Measurements from ENCODE around the gene KIF21A. TPM values are rescaled to one million over a fixed set of nuclear protein-coding genes. Genes with fewer than 3 reads are reported as not detected.

The KIF21A gene
- total and polyA plus RNA-seq, 4 donors: 1.2 to 9.0 (median 5.8) TPM

DNA sequence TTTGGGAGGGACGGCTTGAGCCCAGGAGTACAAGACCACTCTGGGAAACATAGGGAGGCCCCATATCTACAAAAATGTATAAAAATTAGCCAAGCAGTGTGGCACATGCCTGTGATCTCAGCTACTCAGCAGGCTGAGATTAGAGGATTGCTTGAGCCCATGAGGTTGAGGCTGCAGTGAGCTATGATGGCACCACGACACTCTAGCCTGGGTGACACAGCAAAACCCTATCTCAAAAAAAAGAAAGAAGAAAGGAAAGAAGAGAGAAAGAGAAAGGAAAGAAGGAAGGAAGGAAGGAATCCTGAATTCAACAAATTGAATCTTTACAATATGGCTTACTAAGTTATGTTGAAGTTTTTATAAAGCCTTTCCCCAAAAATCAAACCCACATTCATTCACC is 2.1 kb downstream of the KIF21A start:
- no peaks in the 10 kb centered on the region for H3K4me1 ChIP-seq (ENCODE audit: control insufficient read depth in 1 of 2, insufficient read depth in 2 of 2, low read length in 2 of 2)
- no peaks in the 10 kb centered on the region for H3K9me3 ChIP-seq (ENCODE audit: control insufficient read depth, low read length)
- H3K27ac ChIP-seq (ENCODE audit: low read depth in 1 of 2, low read length in 2 of 2): no peak overlapping the region
- intact Hi-C loops (cut with DNase I): no loop called here
- 91 to 94% methylated on average over 2 of the region's 2 CpGs for WGBS, 2 donors
- no peaks in the 10 kb centered on the region for H3K27me3 ChIP-seq (ENCODE audit: control insufficient read depth in 1 of 2, insufficient read depth in 2 of 2, low read length in 1 of 2)
- H3K36me3 ChIP-seq (ENCODE audit: control insufficient read depth in 1 of 2, insufficient read depth in 2 of 2, low read length in 1 of 2): no peaks in the 10 kb centered on the region
- ATAC-seq (ENCODE audit: low FRiP score) (no peak), DNase-seq (no peak)
- no peak overlapping the region for H3K4me3 ChIP-seq (ENCODE audit: low read length in 2 of 2)

DNA sequence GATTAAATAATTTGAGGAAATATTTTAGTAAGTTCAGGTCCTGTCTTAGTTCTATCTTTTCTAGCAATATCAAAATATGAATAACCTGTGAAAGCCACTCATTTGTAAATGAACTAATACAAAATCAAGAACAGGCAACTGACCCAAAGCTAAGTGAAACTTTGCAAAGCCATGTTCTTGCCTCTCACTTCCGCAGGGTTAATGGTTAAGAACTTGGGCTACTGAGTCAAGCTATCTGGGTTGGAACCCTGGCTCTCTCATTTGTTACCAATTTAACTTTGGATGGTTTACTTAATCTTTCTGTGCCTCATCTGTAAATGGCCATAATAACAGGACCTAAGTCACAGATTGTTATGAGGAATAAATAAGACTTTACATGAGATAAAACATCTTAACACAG is 2.8 kb downstream of the KIF21A start:
- no peak overlapping the region for H3K4me3 ChIP-seq (ENCODE audit: low read length in 2 of 2)
- H3K36me3 ChIP-seq (ENCODE audit: control insufficient read depth in 1 of 2, insufficient read depth in 2 of 2, low read length in 1 of 2): no peaks in the 10 kb centered on the region
- no peak for DNase-seq
- intact Hi-C loops (cut with DNase I): no loop called here
- no peak for ATAC-seq (ENCODE audit: low FRiP score)
- no peaks in the 10 kb centered on the region for H3K4me1 ChIP-seq (ENCODE audit: control insufficient read depth in 1 of 2, insufficient read depth in 2 of 2, low read length in 2 of 2)
- H3K9me3 ChIP-seq (ENCODE audit: control insufficient read depth, low read length): no peaks in the 10 kb centered on the region
- 91 to 97% methylated on average over 1 of the region's 1 CpG for WGBS, 2 donors
- H3K27me3 ChIP-seq (ENCODE audit: control insufficient read depth in 1 of 2, insufficient read depth in 2 of 2, low read length in 1 of 2): no peaks in the 10 kb centered on the region
- H3K27ac ChIP-seq (ENCODE audit: low read depth in 1 of 2, low read length in 2 of 2): no peak overlapping the region

DNA sequence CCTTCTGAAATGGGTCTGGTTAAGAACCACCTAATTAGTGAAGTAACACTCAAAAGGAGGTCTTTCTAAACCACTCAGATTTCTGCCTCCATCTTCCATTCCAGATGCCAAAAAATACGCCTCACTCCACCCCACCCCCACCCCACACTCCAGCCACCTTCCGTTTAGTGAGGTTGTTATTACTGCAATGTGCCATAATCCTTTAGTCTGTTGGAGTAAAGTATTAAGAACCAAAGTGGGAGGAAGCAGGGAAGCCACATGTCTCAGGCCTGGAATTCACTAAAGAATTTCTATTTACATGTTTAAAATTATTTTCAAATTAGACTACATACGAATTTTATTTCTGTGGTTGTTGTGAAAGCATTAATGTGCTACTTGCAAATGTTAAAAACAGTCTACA is 7.4 kb downstream of the KIF21A start:
- intact Hi-C loops (cut with DNase I): no loop called here
- Histone ChIP-seq H3K4me1 (ENCODE audit: control insufficient read depth in 1 of 2, insufficient read depth in 2 of 2, low read length in 2 of 2) (peaks cover 0 to 3% of the 10 kb centered on the region in 2 donors), H3K4me3 (ENCODE audit: low read length in 2 of 2) (no peak overlapping the region), H3K27me3 (ENCODE audit: control insufficient read depth in 1 of 2, insufficient read depth in 2 of 2, low read length in 1 of 2) (no peaks in the 10 kb centered on the region), H3K27ac (ENCODE audit: low read depth in 1 of 2, low read length in 2 of 2) (no peak overlapping the region), H3K36me3 (ENCODE audit: control insufficient read depth in 1 of 2, insufficient read depth in 2 of 2, low read length in 1 of 2) (no peaks in the 10 kb centered on the region), H3K9me3 (ENCODE audit: control insufficient read depth, low read length) (no peaks in the 10 kb centered on the region)
- WGBS, 2 donors: 84 to 86% methylated on average over 3 of the region's 3 CpGs
- ATAC-seq (ENCODE audit: low FRiP score): no peak
- DNase-seq: no peak

DNA sequence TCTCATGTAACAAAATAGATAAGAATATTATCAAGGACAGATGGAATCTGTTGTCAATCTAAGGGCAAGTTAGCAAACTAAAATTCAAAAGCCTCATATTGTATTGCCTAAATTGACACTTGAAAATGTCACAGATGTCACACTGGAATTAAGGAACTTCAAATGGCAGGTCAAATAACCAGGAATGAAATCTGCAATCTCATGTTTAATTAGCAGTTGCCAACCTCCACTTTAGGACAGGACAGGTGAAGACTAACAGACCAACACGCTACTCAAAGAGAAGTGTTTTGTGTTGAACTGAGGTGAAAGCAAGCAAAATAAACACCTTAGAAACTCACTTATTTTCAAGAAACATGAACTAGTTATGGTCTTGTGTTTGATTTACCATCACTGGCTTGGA is 11.1 kb downstream of the KIF21A start:
- 85 to 96% methylated on average over 1 of the region's 1 CpG for WGBS, 2 donors
- ATAC-seq (ENCODE audit: low FRiP score) (no peak), DNase-seq (no peak)
- Histone ChIP-seq H3K27me3 (ENCODE audit: control insufficient read depth in 1 of 2, insufficient read depth in 2 of 2, low read length in 1 of 2) (no peaks in the 10 kb centered on the region), H3K27ac (ENCODE audit: low read depth in 1 of 2, low read length in 2 of 2) (no peak overlapping the region), H3K36me3 (ENCODE audit: control insufficient read depth in 1 of 2, insufficient read depth in 2 of 2, low read length in 1 of 2) (no peaks in the 10 kb centered on the region), H3K9me3 (ENCODE audit: control insufficient read depth, low read length) (no peaks in the 10 kb centered on the region), H3K4me1 (ENCODE audit: control insufficient read depth in 1 of 2, insufficient read depth in 2 of 2, low read length in 2 of 2) (peaks cover 0 to 3% of the 10 kb centered on the region in 2 donors), H3K4me3 (ENCODE audit: low read length in 2 of 2) (no peak overlapping the region)
- intact Hi-C loops (cut with DNase I): no loop called here

DNA sequence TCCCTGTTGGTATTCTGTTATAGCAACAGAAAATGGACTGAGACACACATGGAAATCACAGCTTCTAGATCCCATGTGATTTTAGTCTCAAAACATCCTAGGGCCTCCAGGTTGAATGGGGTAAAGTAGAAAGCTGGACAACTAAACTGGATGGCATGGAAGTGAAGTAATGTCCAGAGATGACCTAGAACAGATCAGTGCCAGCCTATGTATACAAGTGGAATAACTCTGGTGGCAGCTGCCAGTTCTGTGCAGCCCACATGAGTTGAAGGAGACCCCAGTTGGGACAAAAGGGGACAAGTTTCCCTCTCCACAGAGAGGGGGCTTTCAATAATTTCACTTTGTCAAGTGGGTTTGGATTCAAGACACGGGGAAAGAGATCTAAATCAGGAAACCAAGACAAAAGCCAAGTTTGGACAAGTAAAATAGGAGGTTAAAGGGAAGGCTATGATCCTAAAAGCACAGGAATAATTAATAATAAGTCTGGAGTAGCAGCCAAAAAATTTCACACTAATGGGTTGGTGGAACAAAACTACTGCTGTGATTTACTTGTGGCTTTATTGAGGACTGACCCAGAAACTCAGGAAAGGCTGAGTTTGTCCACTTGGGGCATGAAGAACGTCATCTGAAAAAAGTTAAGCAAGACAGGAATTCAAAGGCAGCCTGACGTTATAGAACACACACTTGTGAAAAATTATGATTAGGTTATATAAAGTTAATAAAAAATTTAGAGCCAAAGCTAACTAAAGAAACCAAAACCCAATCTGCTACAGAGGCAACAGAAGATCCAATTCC is 11.7 kb downstream of the KIF21A start:
- Histone ChIP-seq H3K27ac (ENCODE audit: low read depth in 1 of 2, low read length in 2 of 2) (no peak overlapping the region), H3K4me3 (ENCODE audit: low read length in 2 of 2) (no peak overlapping the region), H3K36me3 (ENCODE audit: control insufficient read depth in 1 of 2, insufficient read depth in 2 of 2, low read length in 1 of 2) (no peaks in the 10 kb centered on the region), H3K4me1 (ENCODE audit: control insufficient read depth in 1 of 2, insufficient read depth in 2 of 2, low read length in 2 of 2) (peaks cover 0 to 3% of the 10 kb centered on the region in 2 donors), H3K27me3 (ENCODE audit: control insufficient read depth in 1 of 2, insufficient read depth in 2 of 2, low read length in 1 of 2) (no peaks in the 10 kb centered on the region), H3K9me3 (ENCODE audit: control insufficient read depth, low read length) (no peaks in the 10 kb centered on the region)
- ATAC-seq (ENCODE audit: low FRiP score) (no peak), DNase-seq (no peak)
- intact Hi-C loops (cut with DNase I): no loop called here
- 46 to 61% methylated on average over 3 of the region's 3 CpGs for WGBS, 2 donors

DNA sequence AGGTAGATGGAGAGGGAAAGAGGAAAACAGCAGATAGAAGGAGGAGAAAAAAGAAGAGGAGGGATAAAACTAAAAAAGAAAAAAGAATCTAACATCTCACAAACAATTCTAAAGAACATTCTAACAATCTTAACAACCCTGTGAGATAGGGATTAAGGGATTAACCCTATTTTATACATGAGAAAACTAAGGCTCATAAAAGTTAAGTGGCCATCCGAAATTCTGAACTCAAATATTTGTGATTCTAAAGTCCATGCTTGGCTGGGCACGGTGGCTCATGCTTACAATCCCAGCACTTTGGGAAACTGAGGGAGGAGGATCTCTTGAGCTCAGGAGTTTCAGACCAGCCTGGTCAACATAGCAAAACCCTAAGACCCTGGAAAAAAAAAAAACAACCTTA is 13.1 kb downstream of the KIF21A start:
- H3K27ac ChIP-seq (ENCODE audit: low read depth in 1 of 2, low read length in 2 of 2): no peak overlapping the region
- H3K4me3 ChIP-seq (ENCODE audit: low read length in 2 of 2): no peak overlapping the region
- intact Hi-C loops (cut with DNase I): no loop called here
- H3K9me3 ChIP-seq (ENCODE audit: control insufficient read depth, low read length): no peaks in the 10 kb centered on the region
- peaks cover 0 to 3% of the 10 kb centered on the region in 2 donors for H3K4me1 ChIP-seq (ENCODE audit: control insufficient read depth in 1 of 2, insufficient read depth in 2 of 2, low read length in 2 of 2)
- 87 to 94% methylated on average over 2 of the region's 2 CpGs for WGBS, 2 donors
- no peaks in the 10 kb centered on the region for H3K27me3 ChIP-seq (ENCODE audit: control insufficient read depth in 1 of 2, insufficient read depth in 2 of 2, low read length in 1 of 2)
- no peaks in the 10 kb centered on the region for H3K36me3 ChIP-seq (ENCODE audit: control insufficient read depth in 1 of 2, insufficient read depth in 2 of 2, low read length in 1 of 2)
- no peak for ATAC-seq (ENCODE audit: low FRiP score)
- no peak for DNase-seq

DNA sequence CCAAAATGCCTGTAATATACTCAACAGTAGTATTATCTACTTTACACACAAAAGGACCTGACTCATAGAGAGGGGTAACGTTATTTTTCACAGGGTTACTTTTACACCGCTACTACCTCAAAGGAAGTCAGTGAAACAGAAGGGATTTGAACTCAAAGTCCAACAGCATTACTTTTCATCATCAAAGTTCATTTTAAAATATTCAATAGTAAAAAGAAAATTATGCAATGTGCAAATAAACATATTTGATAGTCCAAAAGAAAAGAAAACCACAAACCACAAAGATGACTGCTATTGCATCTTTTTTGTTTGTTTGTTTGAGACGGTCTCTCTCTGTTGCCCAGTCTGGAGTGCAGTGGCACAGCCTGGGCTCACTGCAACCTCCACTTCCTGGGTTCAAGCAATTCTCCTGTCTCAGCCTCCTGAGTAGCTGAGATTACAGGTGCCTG is 15.5 kb downstream of the KIF21A start:
- H3K27me3 ChIP-seq (ENCODE audit: control insufficient read depth in 1 of 2, insufficient read depth in 2 of 2, low read length in 1 of 2): no peaks in the 10 kb centered on the region
- H3K4me3 ChIP-seq (ENCODE audit: low read length in 2 of 2): no peak overlapping the region
- no peaks in the 10 kb centered on the region for H3K9me3 ChIP-seq (ENCODE audit: control insufficient read depth, low read length)
- DNase-seq (no peak), ATAC-seq (ENCODE audit: low FRiP score) (no peak)
- peaks cover 0 to 3% of the 10 kb centered on the region in 2 donors for H3K4me1 ChIP-seq (ENCODE audit: control insufficient read depth in 1 of 2, insufficient read depth in 2 of 2, low read length in 2 of 2)
- intact Hi-C loops (cut with DNase I): no loop called here
- H3K36me3 ChIP-seq (ENCODE audit: control insufficient read depth in 1 of 2, insufficient read depth in 2 of 2, low read length in 1 of 2): no peaks in the 10 kb centered on the region
- no peak overlapping the region for H3K27ac ChIP-seq (ENCODE audit: low read depth in 1 of 2, low read length in 2 of 2)
- WGBS, 2 donors: 80 to 85% methylated on average over 3 of the region's 3 CpGs

DNA sequence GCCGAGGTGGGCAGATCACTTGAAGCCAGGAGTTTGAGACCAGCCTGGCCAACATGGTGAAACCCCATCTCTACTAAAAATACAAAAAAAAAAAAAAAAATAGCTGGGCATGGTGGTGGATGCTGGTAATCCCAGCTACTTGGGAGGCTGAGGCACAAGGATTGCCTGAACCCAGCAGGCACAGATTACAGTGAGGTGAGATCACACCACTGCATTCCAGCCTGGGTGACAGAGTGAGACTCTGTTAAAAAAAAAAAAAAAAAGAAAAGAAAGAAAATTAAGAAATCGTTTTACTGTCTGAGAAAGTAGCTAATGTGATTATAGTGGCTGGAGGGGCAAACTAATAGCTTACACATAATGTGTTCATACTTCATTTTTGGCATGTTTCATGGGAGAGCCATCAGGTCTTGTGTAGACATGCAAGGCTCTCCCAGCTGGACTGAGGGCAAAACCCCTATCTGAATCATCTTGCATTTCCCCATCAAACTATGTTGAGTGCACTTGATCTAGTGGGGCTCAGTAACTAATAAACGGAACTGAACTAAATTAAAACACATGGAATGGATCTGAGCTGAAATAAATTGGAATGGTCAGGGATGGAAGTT is 16.2 kb downstream of the KIF21A start:
- H3K27ac ChIP-seq (ENCODE audit: low read depth in 1 of 2, low read length in 2 of 2): no peak overlapping the region
- no peak overlapping the region for H3K4me3 ChIP-seq (ENCODE audit: low read length in 2 of 2)
- H3K27me3 ChIP-seq (ENCODE audit: control insufficient read depth in 1 of 2, insufficient read depth in 2 of 2, low read length in 1 of 2): no peaks in the 10 kb centered on the region
- H3K9me3 ChIP-seq (ENCODE audit: control insufficient read depth, low read length): no peaks in the 10 kb centered on the region
- DNase-seq (no peak), ATAC-seq (ENCODE audit: low FRiP score) (no peak)
- no peaks in the 10 kb centered on the region for H3K36me3 ChIP-seq (ENCODE audit: control insufficient read depth in 1 of 2, insufficient read depth in 2 of 2, low read length in 1 of 2)
- intact Hi-C loops (cut with DNase I): no loop called here
- WGBS, 2 donors: 84 to 86% methylated on average over 3 of the region's 3 CpGs
- peaks cover 0 to 3% of the 10 kb centered on the region in 2 donors for H3K4me1 ChIP-seq (ENCODE audit: control insufficient read depth in 1 of 2, insufficient read depth in 2 of 2, low read length in 2 of 2)

DNA sequence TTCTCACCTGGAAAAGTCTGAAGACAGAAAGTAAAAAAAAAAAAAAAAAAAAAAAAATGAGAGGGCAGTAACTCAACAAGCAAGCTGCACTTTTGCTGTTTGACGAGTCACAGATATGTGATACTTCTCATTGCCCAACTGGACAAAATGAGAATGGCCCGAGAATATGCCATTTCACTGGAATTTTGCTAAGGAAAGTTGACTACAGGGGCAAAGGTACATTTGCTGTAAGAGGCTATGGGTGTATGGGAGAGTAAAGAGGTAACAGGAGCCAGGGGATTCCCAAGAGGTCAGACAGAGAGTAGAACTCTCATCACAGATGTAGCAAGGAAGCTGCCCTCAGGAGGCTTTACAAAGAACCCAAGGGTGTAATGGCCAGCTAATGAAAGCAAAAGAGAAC is 22.9 kb downstream of the KIF21A start:
- Histone ChIP-seq H3K36me3 (ENCODE audit: control insufficient read depth in 1 of 2, insufficient read depth in 2 of 2, low read length in 1 of 2) (no peaks in the 10 kb centered on the region), H3K27me3 (ENCODE audit: control insufficient read depth in 1 of 2, insufficient read depth in 2 of 2, low read length in 1 of 2) (no peaks in the 10 kb centered on the region), H3K9me3 (ENCODE audit: control insufficient read depth, low read length) (no peaks in the 10 kb centered on the region), H3K4me1 (ENCODE audit: control insufficient read depth in 1 of 2, insufficient read depth in 2 of 2, low read length in 2 of 2) (no peaks in the 10 kb centered on the region), H3K27ac (ENCODE audit: low read depth in 1 of 2, low read length in 2 of 2) (no peak overlapping the region), H3K4me3 (ENCODE audit: low read length in 2 of 2) (no peak overlapping the region)
- 95% methylated on average over 2 of the region's 2 CpGs for WGBS, 2 donors
- DNase-seq: no peak
- no peak for ATAC-seq (ENCODE audit: low FRiP score)
- intact Hi-C loops (cut with DNase I): no loop called here
